GM10248 (cell line): ENCODE data around the gene CD48.

ENCODE experiments used
- CTCF ChIA-PET: fragments of 300-600 bp; sonication (Branson Sonifier 250); formaldehyde crosslinking; extraction: SDS; loops from one replicate; lab custom pipeline; 2021; ENCODE audit warnings: antibody characterized with exemption; lab: Yijun Ruan, JAX
- POLR2A ChIA-PET: fragments of 350-650 bp; sonication (Branson Sonifier 250); formaldehyde crosslinking; extraction: SDS; loops from one replicate; lab custom pipeline; 2020; ENCODE audit warnings: antibody characterized with exemption; lab: Yijun Ruan, JAX
- DNase-seq: peaks from one replicate; pipeline ENCODE4 v3.0.0; 2012; ENCODE audit errors: extremely low spot score
- TF ChIP-seq, protein P1 (sequence below): IDR thresholded peaks from 2 replicates; pipeline ENCODE4 v1.5.1; 2012; ENCODE audit warnings: mild to moderate bottlenecking, low read depth; ENCODE audit errors: extremely low read depth, missing control alignments, control extremely low read depth

The CD48 gene

DNA sequence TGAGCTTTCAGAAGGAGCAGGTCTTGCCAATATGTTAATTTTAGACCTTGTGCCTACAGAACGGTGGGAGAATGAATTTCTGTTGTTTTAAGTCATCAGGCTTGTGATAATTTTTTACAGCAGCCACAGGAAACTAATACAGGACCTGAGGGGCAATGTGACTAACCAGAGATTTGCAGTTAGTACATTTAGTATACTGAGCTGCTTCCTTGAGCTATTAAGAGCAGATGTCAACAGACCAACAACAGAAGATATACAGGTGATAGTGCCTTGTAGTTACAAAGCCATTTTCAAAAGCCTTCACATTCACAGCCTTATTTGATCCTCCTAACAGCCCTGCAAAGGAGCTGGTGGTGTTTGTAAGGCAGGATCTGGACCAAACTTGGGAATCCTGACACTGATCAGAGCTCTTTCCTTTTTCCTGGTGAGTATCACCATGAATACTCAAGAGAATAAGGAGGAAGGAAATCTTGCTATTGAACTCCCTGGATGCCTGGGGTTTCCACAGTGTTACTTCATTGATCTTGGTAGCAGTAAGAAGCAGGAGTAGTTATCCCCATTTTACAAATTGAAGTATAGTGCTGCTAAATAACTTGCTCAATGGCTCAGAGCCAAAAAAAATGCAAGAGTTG, 60.1 kb downstream of the CD48 start:
- POLR2A ChIA-PET, result no interaction called here
- no peak for DNase-seq
- CTCF ChIA-PET, result interaction anchor here (0.7 to 2.6 kb wide), 10 partner anchors 9 to 94 kb away, joined by 3 to 16 read pairs (median 4); no protein-coding TSS in a partner anchor
- TF ChIP-seq, protein P1, sequence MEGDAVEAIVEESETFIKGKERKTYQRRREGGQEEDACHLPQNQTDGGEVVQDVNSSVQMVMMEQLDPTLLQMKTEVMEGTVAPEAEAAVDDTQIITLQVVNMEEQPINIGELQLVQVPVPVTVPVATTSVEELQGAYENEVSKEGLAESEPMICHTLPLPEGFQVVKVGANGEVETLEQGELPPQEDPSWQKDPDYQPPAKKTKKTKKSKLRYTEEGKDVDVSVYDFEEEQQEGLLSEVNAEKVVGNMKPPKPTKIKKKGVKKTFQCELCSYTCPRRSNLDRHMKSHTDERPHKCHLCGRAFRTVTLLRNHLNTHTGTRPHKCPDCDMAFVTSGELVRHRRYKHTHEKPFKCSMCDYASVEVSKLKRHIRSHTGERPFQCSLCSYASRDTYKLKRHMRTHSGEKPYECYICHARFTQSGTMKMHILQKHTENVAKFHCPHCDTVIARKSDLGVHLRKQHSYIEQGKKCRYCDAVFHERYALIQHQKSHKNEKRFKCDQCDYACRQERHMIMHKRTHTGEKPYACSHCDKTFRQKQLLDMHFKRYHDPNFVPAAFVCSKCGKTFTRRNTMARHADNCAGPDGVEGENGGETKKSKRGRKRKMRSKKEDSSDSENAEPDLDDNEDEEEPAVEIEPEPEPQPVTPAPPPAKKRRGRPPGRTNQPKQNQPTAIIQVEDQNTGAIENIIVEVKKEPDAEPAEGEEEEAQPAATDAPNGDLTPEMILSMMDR, result no peak

DNA sequence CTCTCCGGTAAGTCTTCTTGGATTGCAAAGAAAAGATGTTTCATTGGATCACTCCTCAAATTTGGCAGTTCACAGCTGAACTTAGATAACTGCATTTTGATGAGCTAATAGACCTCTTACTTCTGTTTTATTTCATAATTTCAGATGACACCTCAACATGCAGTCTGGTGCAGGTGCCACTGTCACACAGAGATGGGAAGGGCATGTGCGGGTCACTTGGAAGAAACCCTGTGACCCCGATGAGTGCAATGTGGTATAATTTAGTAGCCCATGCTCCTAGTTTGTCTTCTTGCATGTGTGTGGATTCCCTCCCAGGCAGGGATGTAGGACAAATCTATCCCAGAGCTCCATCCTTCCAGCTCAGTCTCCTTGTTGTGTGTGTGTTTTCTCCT, 64.3 kb downstream of the CD48 start:
- ChIA-PET POLR2A (interaction anchor here (0.8 kb wide), 1 partner anchor 65 kb away, joined by 4 read pairs; no protein-coding TSS in a partner anchor), CTCF (interaction anchor here (0.9 to 2.6 kb wide), 7 partner anchors 9 to 188 kb away, joined by 3 to 13 read pairs (median 4); no protein-coding TSS in a partner anchor)
- DNase-seq, result no peak
- TF ChIP-seq, protein P1, result no peak

DNA sequence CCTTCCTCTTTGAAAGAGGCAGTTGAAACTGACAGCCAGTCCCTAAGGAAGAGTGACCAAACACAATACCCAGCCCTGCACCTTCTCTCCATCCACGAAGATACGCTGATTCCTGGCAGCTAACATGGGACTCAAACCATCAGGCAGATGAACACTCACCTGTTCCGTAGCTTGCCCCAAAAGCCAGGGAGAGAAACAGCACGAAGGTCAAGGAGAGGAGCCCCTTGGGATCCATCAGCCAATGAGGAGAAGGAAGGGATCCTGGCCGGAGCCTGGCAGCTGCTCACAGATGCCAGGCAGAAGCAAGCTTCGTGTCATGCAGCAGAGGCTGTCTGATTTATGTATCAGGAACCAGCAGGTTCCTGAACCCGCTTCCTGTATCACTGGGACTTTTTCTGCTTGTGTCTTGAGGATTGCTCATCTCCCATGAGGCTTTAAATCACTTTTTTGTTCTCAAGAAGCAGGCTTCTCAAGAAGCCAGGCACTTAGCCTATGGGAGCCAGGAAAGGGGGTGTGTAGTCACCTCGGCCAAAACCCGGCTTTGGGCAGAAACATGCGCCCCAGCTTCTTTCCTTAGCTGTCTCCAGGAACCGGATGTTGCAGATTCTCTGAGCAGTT, 64.8 kb downstream of the CD48 start, which contains the start of gene SLAMF1:
Gene SLAMF1, minus strand, starts transcription at position 334 of the 618 bp plus-strand sequence. Its CDS starts 99 bp downstream, at position 235.
- DNase-seq, result no peak
- ChIA-PET CTCF (interaction anchor here (0.9 to 2.6 kb wide), 8 partner anchors 9 to 188 kb away, joined by 3 to 13 read pairs (median 4); no protein-coding TSS in a partner anchor), POLR2A (interaction anchor here (0.6 to 1.2 kb wide), 3 partner anchors 9 to 66 kb away, joined by 3 to 6 read pairs (median 4); no protein-coding TSS in a partner anchor)
- TF ChIP-seq, protein P1, result no peak

DNA sequence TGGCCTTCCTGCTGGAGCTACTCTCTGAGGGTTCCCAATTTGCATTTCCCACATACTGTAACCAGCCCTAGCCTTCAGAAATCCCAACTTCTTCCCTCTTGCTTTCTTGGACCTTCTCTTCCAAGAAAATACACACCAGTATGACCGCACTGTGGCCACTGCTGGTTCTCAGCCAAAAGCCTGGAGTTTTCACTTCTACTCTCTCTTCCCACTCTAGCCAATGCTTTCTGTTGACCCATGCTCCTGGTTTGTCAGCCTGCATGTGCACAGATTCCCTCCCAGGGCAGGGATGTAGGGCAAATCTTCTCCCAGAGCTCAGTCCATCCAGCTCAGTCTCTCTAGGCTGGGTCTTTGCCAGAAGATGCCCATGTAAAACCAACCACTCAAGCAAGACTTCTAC, 65.4 kb downstream of the CD48 start:
- no peak for DNase-seq
- ChIA-PET POLR2A (interaction anchor here (0.6 to 1.2 kb wide), 2 partner anchors 9 to 10 kb away, joined by 3 to 6 read pairs; no protein-coding TSS in a partner anchor), CTCF (interaction anchor here (1.0 to 2.6 kb wide), 9 partner anchors 12 to 189 kb away, joined by 3 to 13 read pairs (median 4); no protein-coding TSS in a partner anchor)

DNA sequence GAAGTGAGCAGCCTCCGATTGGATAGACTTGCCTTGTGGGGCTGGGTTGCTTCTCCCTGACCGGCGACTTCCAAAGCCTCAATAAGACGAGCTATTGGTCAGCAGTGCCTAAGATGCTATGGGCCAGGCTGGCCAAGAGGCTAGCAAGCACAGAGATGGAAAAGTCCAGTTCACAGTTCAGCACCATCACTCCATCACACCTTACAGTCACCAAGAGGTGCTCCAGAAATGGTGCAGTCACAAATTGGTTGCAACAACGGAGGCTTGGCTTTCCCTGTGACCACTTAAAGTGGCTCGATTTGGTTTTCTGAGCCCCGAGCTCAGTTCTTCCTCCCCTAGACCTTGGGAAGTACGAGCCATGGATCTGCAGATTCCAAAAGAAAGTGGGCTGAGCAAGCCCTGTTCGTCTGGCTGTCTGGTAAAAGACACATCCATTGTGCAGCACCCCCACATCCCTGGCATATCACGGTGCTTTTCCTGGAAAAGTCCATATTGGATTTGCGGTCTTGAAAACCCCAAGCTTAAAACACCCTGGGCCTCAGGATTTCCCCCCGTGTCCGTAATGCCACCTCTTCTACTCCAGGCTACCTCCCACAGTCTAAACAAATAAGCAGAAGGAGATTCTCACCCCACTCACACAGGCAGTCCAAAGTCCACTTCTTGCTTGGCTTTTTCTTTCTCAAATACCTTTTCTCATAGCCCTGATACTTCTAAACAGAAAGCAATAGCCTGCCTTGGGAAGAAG, 66.1 kb downstream of the CD48 start:
- TF ChIP-seq, protein P1, result no peak
- no peak for DNase-seq
- ChIA-PET POLR2A (interaction anchor here (1.2 kb wide), 1 partner anchor 10 kb away, joined by 3 read pairs; no protein-coding TSS in a partner anchor), CTCF (interaction anchor here (1.0 to 1.5 kb wide), 6 partner anchors 13 to 123 kb away, joined by 3 to 7 read pairs (median 3); no protein-coding TSS in a partner anchor)

More for the DNA sequence above, 65.4 kb downstream of the CD48 start:
- TF ChIP-seq, protein P1, result no peak
